GM18499 (cell line): ENCODE measurements around the gene DPEP1.
"Not testable (repeated sequence)": the region's sequence is repeated elsewhere in the genome, so short reads cannot be mapped to it uniquely, and the experiment has no call there.

Experiments
- ATAC-seq: cut with Tn5 transposase; IDR thresholded peaks from one replicate; pipeline ENCODE4 v1.9.1; 2021; ENCODE audit warnings: moderate number of reproducible peaks; ENCODE audit not compliant: insufficient read depth, unreplicated experiment

The DPEP1 gene

GRCh38 chr16:89576153-89577054, 37.0 kb upstream of the DPEP1 start:
- no peak for ATAC-seq

GRCh38 chr16:89577055-89577759, 36.2 kb upstream of the DPEP1 start:
- ATAC-seq = no peak

GRCh38 chr16:89579351-89579750, 34.1 kb upstream of the DPEP1 start:
- ATAC-seq = no peak

- no peak for ATAC-seq
Observed at GRCh38 chr16:89581045-89581695, 32.3 kb upstream of the DPEP1 start.

- ATAC-seq = no peak
Observed at GRCh38 chr16:89581861-89582563, 31.4 kb upstream of the DPEP1 start.

- ATAC-seq = no peak
Observed at GRCh38 chr16:89582614-89583196, 30.7 kb upstream of the DPEP1 start.

- no peak for ATAC-seq
Observed at GRCh38 chr16:89583197-89583894, 30.1 kb upstream of the DPEP1 start.

GRCh38 chr16:89583895-89584644, 29.4 kb upstream of the DPEP1 start:
- ATAC-seq = no peak

GRCh38 chr16:89584768-89585549, 28.5 kb upstream of the DPEP1 start:
- ATAC-seq = no peak

GRCh38 chr16:89586218-89586617, 27.2 kb upstream of the DPEP1 start:
- no peak for ATAC-seq

GRCh38 chr16:89586853-89587252, 26.6 kb upstream of the DPEP1 start:
- ATAC-seq = no peak

- ATAC-seq = not testable (repeated sequence)
Observed at GRCh38 chr16:89587676-89588075, 25.8 kb upstream of the DPEP1 start.

GRCh38 chr16:89588413-89589109, 24.9 kb upstream of the DPEP1 start:
- no peak for ATAC-seq

- ATAC-seq = no peak
Observed at GRCh38 chr16:89589241-89589926, 24.1 kb upstream of the DPEP1 start.

- no peak for ATAC-seq
Observed at GRCh38 chr16:89593841-89594240, 19.6 kb upstream of the DPEP1 start.

- ATAC-seq = no peak
Observed at GRCh38 chr16:89595330-89596060, 17.9 kb upstream of the DPEP1 start.
